ENCODE results near the gene MAP7.

DNA sequence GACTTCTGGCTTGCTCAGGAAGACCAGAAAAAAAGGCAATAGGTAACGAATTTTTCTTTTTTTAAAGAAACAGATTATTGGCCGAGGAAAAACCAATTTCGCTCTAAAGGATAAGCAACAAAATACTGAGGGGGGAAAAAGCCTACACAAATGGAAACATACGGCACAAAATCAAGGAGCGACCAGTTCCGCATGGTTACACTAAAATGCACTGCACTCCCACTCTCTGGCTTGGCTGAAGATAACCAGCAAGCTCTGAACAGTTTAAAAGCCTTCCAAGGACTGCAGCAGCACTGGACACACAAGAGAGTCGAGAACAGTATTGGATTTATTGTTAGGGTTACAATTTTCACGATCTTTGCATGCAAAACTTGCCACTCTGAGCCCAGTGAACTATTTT lies 881 bp upstream of the MAP7 start:
- TF ChIP-seq, protein P1, sequence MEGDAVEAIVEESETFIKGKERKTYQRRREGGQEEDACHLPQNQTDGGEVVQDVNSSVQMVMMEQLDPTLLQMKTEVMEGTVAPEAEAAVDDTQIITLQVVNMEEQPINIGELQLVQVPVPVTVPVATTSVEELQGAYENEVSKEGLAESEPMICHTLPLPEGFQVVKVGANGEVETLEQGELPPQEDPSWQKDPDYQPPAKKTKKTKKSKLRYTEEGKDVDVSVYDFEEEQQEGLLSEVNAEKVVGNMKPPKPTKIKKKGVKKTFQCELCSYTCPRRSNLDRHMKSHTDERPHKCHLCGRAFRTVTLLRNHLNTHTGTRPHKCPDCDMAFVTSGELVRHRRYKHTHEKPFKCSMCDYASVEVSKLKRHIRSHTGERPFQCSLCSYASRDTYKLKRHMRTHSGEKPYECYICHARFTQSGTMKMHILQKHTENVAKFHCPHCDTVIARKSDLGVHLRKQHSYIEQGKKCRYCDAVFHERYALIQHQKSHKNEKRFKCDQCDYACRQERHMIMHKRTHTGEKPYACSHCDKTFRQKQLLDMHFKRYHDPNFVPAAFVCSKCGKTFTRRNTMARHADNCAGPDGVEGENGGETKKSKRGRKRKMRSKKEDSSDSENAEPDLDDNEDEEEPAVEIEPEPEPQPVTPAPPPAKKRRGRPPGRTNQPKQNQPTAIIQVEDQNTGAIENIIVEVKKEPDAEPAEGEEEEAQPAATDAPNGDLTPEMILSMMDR (IDR thresholded peaks at IDR 0.05), result no peak
- no peak for TF ChIP-seq POLR2A (IDR thresholded peaks at IDR 0.05)
